Activated CD8-positive, alpha-beta memory T cell treated with anti-CD3 and anti-CD28 coated beads, Interleukin-2, amount 50 U/mL, for 24 hours (primary cell): Measurements from ENCODE around the gene SIRT7.

Experiments
- DNase-seq: peaks from one replicate; pipeline ENCODE4 v3.0.0-alpha.2; 2020; ENCODE audit errors: extremely low read depth

The SIRT7 gene

GRCh38 chr17:81905993-81906392 lies 12.0 kb downstream of the SIRT7 start:
- DNase-seq = no peak

- DNase-seq = no peak
These were observed 12.5 kb downstream of the SIRT7 start for GRCh38 chr17:81905424-81905875.

GRCh38 chr17:81904600-81905423 lies 13.2 kb downstream of the SIRT7 start:
- DNase-seq = no peak

- no peak for DNase-seq
These were observed 13.9 kb downstream of the SIRT7 start for GRCh38 chr17:81903896-81904599.

GRCh38 chr17:81903415-81903831 lies 14.6 kb downstream of the SIRT7 start:
- DNase-seq = no peak

- no peak for DNase-seq
These were observed 15.1 kb downstream of the SIRT7 start for GRCh38 chr17:81902653-81903414.

GRCh38 chr17:81902023-81902652 lies 15.8 kb downstream of the SIRT7 start, which contains the start of gene NPB:
Gene NPB, plus strand, starts transcription at chr17:81902238. Its CDS starts 40 bp downstream, at chr17:81902278.
- no peak for DNase-seq

GRCh38 chr17:81901167-81902022 lies 16.6 kb downstream of the SIRT7 start:
- DNase-seq = no peak

GRCh38 chr17:81900181-81900820 lies 17.7 kb downstream of the SIRT7 start:
- no peak for DNase-seq

GRCh38 chr17:81899514-81900166 lies 18.3 kb downstream of the SIRT7 start:
- DNase-seq = no peak

- DNase-seq = no peak
These were observed 19.1 kb downstream of the SIRT7 start for GRCh38 chr17:81898885-81899284.

- DNase-seq = no peak
These were observed 19.7 kb downstream of the SIRT7 start for GRCh38 chr17:81898029-81898866.

- no peak for DNase-seq
These were observed 22.6 kb downstream of the SIRT7 start for GRCh38 chr17:81895400-81895799.

- no peak for DNase-seq
These were observed 26.7 kb downstream of the SIRT7 start for GRCh38 chr17:81891303-81891552.

GRCh38 chr17:81890447-81891302 lies 27.3 kb downstream of the SIRT7 start:
- DNase-seq = no peak

GRCh38 chr17:81889602-81890001 lies 28.4 kb downstream of the SIRT7 start:
- no peak for DNase-seq

GRCh38 chr17:81888988-81889595 lies 28.9 kb downstream of the SIRT7 start:
- no peak for DNase-seq
